Umbilical cord (tissue), 2 donors: ENCODE data around the gene RPS6KA2. TPM values are rescaled to one million over a fixed set of nuclear protein-coding genes. Genes with fewer than 3 reads are reported as not detected.

Experiments
- DNase-seq: peaks from one replicate; pipeline ENCODE4 v3.0.0-alpha.2; 2015; ENCODE audit warnings: low spot score
- total RNA-seq: library from RNA; depleted of rRNA; stranded (reverse); fragments of >200 nt; gene quantifications from one replicate; pipeline ENCODE4 v1.2.3, GENCODE V29; 2014; ENCODE audit warnings: low replicate concordance; ENCODE audit not compliant: insufficient read depth

Gene RPS6KA2
- total RNA-seq, 1 donor from 2014 or later = 10.1 TPM

DNA sequence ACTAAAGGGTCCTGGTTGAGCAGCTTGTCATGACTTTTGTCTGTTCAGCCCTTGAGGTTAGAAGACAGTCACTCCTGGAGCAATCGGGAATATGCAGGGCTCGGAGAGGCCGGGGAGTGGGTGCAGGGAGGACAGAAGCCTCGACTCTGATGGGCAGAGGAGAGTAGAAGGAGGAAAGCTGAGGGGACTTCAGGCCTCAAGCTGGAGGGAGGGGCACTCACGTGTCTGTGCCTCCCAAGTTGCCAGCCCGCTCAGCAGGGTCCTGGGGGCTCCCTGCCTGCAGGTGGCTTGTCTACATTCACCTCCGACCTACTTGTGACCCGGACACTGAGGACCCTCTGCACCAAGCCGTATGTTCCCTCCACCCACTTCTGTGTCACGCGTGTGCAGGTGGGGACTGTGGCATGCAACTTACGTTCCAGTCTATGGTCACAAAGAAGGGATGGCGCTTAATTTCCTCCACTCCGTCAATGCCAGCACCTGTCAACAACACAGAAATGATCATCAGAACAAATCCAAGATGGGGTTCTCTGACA lies 157.6 kb downstream of the RPS6KA2 start:
- no peak for DNase-seq

DNA sequence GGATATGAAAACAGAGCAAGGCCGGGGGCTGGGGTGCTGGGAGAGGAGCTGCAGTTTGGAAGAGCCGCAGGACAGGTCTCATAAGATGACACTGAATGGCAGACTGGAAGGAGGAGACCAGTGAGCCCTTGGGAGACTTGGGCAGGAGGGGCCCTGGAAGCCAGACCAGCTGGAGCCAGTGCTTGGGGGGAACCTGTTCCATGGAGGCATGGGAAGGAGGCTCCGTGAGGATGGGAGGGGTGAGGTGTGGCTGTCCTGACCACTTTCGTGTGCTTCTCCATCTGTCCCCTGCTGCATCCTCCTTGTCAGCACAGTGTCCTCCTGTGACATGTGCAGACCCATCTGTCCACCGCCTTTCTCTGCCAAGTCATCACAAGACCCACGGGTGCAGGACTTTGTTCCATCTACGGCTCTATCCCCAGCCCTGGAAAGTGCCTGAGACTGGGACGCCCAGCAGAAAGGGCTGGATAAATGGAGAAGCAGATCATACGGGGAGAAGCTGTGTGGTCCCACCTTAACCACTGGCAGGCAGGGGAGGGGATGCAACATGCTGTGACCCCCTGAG lies 159.5 kb downstream of the RPS6KA2 start:
- no peak for DNase-seq

DNA sequence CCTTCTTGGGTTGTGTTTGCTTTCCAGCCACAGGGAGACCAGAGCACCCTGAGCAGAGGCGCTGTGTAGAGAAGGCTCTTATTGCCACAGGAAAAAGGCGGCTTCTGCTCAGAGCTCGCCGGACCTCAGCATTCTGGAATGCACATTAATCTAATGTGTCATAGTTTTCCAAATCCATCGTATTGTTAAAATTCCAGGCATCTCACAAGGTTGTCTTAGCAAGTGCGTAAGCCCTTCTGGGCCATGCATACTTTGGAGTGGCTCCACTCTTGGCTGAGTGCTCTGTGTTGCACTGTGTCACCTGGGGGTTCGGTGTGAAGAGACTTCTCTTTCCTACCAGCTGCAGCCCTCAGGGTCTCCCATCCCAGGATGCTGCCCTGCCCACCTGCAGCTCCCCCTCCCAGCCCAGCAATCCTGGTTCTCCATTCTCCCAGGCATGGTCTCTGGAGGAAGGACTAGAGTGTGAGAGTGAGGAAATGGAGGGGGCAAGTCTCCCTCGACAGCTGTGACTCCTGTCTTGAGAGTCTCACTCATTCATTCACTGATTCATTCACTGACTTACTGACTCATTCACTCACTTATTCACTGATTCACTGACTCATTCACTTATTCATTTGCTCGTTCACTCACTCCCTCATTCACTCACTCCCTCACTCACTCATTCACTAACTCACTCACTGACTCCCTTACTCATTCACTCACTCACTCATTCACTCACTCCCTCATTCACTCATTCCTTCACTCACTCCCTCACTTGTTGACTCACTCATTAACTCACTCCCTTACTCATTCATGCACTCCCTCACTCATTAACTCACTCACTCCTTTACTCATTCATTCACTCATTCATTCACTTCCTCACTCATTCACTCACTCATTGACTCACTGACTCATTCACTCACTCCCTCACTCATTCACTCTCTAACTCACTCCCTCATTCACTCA lies 160.6 kb downstream of the RPS6KA2 start:
- peak; percentile 61 for DNase-seq

DNA sequence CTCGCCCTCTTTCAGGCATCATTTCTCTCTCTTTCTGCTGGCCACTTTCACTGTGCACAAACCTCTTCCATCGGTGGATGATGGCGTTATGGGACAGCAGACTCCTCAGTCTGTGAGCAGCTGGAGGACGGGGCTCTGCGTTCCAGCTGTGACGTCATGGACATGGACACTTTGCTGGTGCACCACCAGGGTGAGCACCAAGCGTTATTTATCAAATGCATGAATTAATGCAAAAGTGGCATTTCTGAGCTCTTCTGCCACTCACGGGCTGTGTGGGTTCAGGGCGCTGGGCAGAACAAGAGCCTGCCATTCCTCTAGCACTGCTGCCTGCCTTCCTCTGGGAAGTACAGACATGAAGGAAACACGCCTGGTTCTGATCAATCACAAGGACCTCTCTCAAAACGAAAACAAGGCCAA lies 161.4 kb downstream of the RPS6KA2 start:
- DNase-seq = no peak

DNA sequence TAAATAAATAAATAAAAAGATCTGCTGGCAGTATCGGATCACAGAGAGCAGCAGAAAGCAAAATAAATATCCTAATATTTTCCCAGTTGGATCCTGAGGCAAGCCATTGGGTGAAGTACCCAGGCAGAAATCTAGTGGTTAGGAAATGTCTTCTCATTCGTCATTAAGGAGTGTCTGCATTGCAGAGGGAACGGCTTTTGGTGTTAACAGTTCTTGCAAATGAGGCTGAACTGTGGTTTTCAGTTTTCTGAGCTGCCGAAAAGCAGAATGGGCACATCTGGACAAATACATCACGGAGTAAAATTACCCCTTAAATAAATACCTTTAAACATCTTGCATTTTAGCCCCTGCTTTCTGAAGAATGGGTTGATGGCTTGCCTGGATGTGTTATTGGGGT lies 162.1 kb downstream of the RPS6KA2 start:
- DNase-seq = no peak

DNA sequence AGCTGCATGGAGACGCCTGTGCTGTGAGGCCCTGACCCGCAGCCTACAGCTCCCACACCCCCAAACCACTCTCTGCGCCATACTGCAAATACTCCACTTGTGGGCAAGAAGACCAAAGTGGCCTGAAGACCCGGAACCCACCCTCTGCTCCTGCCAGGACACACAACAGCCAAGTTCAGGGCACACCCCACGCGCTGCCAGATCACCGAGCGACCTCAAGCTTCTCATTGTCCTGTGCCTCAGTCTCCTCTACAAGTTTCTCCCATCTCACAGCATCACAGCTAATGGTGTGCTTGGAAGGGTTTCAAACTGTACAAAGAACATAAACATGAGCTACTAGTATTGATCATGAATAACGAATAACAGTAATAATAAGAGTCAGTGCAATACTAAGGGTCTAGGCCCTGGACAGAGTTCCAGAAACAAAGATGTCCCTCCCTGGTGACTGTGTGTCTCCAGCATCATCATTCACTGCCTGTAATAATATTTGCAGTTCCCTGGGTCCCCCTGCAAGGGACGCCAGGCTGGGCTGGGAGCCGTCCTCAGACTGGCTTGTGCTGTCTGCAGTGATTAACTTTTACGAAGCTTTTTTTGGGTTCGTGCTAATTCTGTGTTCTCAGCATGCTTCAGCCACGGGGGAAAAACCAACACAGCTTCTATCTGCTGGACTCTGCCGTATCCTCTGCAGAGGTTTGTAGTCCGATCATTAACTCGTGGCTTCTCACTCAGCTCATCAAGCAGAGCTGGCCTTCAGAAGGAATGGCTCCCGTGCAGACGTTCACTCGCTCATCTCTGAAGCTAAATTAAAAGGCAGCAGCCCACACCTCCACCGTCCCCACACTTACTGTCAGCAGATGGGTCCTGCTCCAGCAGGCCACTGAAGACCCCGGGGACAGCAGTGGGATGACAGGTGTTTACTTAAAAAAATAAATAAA lies 162.7 kb downstream of the RPS6KA2 start:
- no peak for DNase-seq

DNA sequence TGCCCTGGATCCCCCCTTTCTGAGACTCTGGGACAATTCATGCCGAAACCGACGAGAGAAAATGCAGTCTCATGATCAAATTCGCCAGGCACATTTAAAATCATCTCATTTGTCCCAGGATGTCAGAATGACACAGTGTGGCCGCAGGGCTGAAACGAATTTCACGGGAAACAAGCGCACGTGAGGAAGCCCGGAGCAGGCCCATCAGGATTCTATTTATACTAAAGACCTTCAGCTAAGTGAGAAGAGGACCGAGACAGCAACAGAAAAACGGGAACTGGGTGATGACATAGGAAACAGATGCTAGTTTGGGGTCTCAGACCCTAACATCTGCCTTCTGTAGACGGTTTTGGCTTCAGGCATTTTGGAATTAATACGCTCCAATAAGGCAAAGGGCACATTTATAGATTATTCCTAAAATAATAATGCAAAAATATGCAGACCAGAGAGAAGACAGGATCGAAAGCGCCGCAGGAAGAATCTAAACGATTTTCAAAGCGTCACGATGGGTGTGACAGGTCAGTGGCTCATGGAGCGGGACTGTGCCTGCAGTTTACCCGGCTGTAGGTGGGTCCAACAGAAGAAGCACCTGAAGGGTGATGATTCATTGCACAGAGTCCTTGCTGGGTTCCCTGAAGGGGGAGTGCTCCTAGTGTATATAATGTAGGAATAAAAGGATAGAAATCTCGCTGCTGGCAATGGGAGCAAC lies 163.5 kb downstream of the RPS6KA2 start:
- DNase-seq = no peak

DNA sequence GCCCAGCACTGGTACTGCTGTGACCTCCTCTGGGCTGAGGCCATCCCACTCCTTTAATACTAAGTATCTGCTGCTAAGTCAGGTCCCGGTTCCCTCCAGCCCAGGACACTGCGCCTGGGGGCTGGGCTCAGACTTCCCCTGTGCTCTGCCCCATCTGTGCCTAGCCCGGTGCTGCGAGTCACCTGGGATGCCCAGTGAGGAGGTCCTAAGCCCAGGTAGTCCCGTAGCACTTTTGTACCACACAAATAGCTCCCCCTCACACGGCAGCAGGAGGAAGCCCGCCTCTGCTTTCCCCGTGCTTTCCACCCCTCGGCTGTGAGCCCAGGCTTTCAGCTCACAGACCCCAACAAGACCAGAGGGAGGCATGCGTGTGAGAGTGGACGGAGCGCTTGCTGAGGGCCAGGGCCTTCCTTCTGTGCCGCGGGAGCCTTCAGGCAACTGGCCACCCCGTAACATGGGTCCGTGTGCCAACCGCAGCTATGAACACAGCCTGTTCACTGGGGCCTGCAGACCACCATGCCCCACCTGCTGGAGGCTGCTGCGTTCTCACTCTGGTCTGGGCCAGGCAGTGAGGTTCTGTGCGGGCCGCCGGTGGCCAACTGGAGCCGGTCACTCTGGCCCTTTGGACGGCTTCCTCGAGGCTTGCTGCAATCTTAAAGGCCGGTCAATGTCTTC lies 164.5 kb downstream of the RPS6KA2 start:
- no peak for DNase-seq

DNA sequence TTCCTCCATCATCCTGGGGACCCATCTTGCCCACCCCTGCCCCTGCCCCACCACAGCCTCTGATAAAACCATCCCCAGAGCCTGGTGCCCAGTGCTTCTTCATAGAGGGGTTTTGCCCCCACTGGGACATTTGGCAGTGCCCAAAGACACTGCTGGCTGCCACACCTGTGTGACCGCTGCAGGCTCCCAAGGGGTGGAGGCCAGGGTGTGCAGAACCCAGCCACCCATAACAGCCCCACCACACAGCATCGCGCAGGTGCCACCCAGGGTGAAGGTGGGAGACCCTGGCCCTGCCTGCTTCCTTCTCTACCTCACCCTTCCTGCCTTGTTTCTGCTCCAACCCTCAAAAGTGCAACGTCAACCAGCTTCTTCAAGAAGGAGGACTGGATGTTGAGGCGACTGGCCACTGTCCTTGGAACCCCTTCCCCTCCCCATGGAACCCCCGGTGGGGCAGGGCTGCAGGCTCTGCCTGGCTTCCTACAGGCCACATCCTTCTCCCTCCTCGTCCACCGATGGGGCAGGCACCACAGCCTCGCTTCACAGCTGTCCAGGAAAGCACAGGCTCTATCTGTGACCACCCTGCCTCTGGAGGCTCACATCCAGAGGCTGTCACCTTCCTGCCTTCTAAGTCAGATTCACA lies 165.1 kb downstream of the RPS6KA2 start:
- DNase-seq = no peak

DNA sequence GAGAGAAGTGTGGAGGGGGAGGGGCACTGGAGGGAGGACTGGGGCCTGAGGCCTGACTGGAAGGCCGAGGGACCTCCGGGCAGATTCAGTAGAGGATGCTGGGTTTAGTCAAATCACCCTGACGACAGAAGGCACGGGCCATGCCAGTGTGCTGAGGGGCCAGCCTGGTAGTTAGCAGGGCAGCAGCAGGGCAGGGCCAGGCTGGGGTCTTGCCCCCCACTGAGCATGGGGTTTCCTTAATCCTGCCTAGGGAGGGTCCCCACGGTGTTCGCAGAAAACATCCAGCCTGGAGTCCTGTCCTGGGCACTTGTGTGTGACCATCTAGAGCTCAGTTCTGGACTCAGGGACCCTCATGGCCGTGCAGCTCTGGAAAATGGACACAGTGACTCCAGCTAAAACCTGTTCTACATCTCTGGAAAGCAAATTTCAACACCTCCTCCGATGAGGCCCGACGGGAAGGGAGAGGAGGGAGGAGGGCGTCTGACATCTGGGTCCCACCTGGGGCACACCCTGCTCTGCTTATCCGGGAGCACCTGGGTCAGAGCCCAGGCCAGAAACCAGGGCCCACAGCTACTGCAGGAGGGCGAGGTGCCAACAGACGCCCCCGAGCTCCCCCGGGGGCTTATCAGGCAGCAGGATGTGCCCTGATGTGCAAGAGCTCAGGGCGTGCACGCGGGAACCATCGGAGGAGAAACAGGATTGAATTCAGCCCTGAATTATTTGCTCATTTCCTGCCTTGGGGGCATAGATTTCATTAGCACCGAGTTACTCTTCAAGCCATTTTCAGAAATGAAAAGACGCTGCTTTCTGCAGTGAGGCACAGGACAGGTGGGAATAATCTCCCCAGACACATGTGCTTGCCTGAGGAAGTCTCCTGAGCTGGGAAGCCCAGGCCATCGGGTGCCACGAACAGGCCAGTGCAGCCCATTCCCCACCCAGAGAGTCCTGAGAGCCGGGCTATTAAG lies 166.3 kb downstream of the RPS6KA2 start:
- DNase-seq = peak; percentile 13

DNA sequence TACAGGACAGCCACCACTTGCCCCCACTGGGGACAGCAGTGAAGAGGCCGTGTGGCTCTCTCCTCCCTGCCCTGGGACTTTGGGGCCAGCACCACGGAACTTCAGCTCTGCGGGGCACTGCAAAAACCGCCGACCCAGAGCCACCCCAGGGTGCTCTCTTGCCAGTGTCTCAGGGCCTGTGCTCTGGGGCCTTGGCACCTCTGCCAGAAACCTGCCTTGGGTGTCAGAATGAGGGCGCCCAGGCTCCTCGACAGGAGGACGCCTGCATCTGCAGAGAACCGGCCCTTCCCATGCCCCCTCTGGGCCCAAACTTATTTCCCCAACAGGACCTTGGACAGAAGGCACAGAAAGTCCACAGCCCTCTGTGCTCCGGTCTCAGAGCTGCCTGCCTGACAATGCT lies 167.1 kb downstream of the RPS6KA2 start:
- DNase-seq = no peak

DNA sequence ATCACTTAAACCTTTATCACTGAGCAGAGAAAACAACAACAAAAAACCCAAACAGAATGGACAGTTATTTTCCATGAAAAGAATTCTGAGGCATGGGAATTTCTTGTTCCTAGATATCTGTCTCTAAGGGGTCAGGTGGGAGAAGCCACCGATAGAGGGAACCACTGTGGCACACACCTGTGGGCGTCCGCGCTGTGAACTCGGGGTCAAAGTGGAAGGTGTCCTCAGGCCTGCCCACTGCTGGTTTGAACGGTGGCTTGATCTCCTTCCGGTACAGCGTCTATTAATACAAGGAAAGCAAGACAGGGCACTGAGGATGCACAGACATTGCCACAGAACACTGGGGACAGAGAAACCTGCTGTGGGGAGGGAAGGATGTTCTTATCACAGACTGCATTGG lies 167.8 kb downstream of the RPS6KA2 start:
- DNase-seq = no peak

DNA sequence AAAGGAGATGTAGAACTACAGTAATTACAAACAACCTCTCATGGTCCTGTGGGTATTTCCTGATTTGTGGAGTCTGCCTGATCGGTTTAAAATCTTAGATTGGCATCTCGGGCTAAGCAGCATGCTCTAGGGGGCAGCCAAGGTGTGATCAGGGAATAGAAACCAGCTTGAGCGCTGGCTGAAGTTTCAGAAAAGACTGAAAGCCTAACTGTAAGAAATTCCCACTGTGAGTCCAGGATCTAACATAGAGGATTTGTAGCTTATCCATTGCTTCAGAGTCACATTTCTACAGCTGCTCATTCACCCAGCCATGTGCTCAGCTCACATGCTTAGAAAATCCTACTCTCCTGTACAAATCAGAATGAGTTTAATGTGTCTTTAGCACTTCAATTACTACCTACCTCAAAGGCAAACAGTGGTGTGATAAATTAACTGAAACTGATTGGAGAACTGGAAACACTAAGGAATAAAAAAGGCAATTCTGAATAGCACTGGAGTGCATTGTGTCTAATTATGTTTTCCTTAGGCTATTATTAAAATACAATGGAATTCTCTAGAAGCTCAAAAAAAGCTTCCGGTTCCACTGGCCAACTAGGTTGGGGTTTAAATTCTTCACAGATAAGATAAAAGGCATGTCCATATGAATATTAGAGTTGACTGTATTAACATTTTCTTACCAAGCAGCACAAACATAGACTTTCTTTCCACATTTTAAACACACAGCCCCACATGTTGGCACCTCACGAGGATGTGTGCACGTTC lies 170.5 kb downstream of the RPS6KA2 start:
- DNase-seq = peak; percentile 68

DNA sequence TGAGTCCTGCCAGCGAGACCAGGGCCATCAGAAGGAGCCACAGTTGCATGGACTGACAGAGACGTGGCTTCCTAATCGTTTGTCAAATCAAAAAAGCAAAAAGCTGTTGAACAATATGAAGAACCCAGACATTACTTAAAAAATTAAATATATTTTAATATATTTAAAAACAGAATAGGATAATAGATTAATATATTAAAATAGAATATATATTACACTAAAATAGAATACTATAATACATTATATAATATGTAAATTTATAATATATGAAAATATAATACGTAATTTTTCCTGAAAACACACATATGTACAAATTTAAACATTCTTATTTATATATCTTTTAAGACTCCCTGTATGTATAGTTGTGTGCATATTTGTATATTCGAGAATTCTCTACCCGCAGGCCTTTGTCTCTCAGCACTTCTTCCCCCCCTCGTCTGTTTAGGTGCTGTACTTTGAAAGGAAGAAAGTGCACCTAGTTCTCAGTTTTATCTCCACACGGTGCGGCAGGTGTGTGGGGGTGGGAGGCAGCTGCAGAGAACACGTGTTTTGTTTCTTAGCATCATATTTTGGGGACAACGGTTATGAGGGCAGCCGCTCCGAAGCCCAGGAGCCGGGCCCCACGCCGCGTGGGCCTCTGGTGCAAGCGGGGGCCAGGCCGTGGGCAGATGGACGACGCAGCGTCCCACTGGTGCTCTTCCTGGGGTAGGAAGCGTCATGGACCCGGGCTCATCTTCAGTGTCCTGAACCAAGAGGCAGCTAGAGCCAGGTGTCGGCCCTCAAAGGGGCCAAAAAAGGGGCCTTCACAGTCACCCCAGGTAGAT lies 172.1 kb downstream of the RPS6KA2 start:
- no peak for DNase-seq

DNA sequence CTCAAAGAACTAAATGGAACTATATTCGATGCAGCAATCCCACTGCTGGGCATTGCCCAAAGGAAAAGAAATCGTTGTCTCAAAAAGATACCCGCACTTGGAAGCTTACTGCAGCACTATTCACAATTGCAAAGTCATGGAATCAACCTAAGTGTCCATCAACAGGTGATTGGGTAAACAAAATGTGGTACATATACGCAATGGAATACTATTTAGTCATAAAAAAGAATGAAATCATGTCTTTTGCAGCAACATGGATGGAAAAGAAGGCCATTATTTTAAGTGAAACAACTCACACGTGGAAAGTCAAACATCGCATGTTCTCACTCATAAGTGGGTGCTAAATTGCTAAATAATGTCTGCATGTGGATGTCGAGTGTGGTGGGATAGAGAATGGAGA lies 173.4 kb downstream of the RPS6KA2 start:
- no peak for DNase-seq

DNA sequence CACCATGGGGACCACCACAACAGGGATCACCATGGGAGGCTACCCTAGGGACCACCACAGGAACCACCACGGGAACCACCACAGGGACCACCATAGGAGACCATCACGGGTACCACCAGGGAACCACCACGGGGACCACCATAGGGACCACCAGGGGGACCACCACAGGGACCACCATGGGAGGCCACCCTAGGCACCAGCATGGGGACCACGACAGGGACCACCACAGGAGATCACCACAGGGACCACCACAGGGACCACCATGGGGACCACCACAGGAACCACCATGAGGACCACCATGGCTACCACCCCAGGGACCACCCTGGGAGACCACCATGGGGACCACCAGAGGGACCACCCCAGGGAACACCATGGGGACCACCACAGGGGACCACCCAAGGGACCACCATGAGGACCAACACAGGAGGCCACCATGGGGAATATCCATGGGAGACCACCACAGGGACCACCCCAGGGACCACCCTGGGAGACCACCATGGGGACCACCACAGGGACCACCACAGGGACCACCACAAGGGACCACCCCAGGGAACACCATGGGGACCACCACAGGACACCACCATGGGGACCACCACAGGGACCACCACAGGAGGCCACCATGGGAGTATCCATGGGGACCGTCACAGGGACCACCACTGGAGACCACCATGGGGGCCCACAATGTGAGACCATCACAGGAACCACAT lies 176.7 kb downstream of the RPS6KA2 start:
- DNase-seq = no peak

DNA sequence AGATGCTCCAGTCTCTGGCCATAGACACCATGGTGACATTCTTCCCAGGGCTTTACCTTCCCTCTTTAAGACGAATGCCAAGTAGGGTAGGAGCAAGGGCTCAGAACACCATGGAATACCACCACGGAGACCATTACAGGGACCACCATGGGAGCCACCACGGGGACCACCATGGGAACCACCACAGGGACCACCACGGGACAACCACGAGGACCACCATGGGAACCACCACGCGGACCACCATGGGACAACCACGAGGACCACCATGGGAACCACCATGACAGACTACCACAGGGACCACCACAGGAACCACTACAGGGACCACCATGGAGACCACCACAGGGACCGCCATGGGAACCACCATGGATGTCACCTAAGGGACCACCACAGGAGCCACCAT lies 177.4 kb downstream of the RPS6KA2 start:
- DNase-seq = no peak
